IMR-90 (cell line): ENCODE measurements around the gene EML5. TPM values are rescaled to one million over a fixed set of nuclear protein-coding genes. Genes with fewer than 3 reads are reported as not detected.

Experiments used
- ATAC-seq: fragments of 200-7000 bp; cut with Tn5 transposase; 2 replicates; pipeline ENCODE4 v1.9.1; 2020; ENCODE audit warnings: low read depth, mild to moderate bottlenecking, moderate library complexity
- BruUV-seq: library from RNA; stranded (reverse); fragments of 400-500 nt; replicated peaks from 2 replicates; lab custom pipeline; 2021; lab: Mats Ljungman, UMichigan
- CTCF ChIA-PET: fragments of 300-600 bp; formaldehyde crosslinking; extraction: SDS; loops from one replicate; lab custom pipeline; 2021; ENCODE audit warnings: antibody characterized with exemption; lab: Yijun Ruan, JAX
- POLR2A ChIA-PET: fragments of 300-600 bp; sonication (Branson Sonifier 250); formaldehyde crosslinking; loops from one replicate; lab custom pipeline; 2022; ENCODE audit warnings: antibody characterized with exemption; ENCODE audit not compliant: unreplicated experiment; lab: Charles Lee
- DNase-seq: peaks from one replicate; pipeline ENCODE4 v3.0.0; 2013
- H2AFZ ChIP-seq: replicated peaks from 2 replicates; pipeline ENCODE3; 2013; ENCODE audit warnings: low read length, mild to moderate bottlenecking; ENCODE audit not compliant: poor library complexity
- H2AK5ac ChIP-seq: 2 replicates; pipeline ENCODE4 v1.6.1; 2013; ENCODE audit warnings: low read depth, low read length, inconsistent platforms
- H2AK9ac ChIP-seq: replicated peaks from 2 replicates; pipeline ENCODE3; 2013; ENCODE audit warnings: mild to moderate bottlenecking, low read depth, low read length, moderate library complexity; ENCODE audit not compliant: poor library complexity
- H2BK120ac ChIP-seq: 2 replicates; pipeline ENCODE4 v1.6.1; 2013; ENCODE audit warnings: low read depth, low read length, inconsistent platforms
- H2BK15ac ChIP-seq: 3 replicates; pipeline ENCODE4 v1.6.1; 2013; ENCODE audit warnings: low read depth, low read length, inconsistent platforms
- H2BK20ac ChIP-seq: 2 replicates; pipeline ENCODE4 v1.6.1; 2013; ENCODE audit warnings: low read depth, mild to moderate bottlenecking, inconsistent platforms, low read length, moderate library complexity
- H2BK5ac ChIP-seq: 2 replicates; pipeline ENCODE4 v1.6.1; 2013; ENCODE audit warnings: mild to moderate bottlenecking, low read depth, low read length, inconsistent platforms; ENCODE audit not compliant: poor library complexity, severe bottlenecking
- H3K14ac ChIP-seq: replicated peaks from 2 replicates; pipeline ENCODE4 v1.6.1; 2013; ENCODE audit warnings: low read depth, low read length, inconsistent platforms
- H3K18ac ChIP-seq: 2 replicates; pipeline ENCODE4 v1.6.1; 2013; ENCODE audit warnings: low read depth, low read length, control low read depth
- H3K23ac ChIP-seq: 2 replicates; pipeline ENCODE4 v1.6.1; 2013; ENCODE audit warnings: low read depth, low read length, inconsistent platforms
- H3K27ac ChIP-seq: 2 replicates; pipeline ENCODE4 v1.5.1; 2013; ENCODE audit warnings: mild to moderate bottlenecking, control low read depth, low read length; ENCODE audit not compliant: insufficient read depth
- H3K27me3 ChIP-seq: 2 replicates; pipeline ENCODE4 v1.6.1; 2013; ENCODE audit warnings: low read length; ENCODE audit not compliant: control insufficient read depth, insufficient read depth
- H3K36me3 ChIP-seq: 2 replicates; pipeline ENCODE4 v1.6.1; 2013; ENCODE audit warnings: low read length, mixed read lengths; ENCODE audit not compliant: control insufficient read depth, insufficient read depth
- H3K4ac ChIP-seq: 2 replicates; pipeline ENCODE4 v1.6.1; 2013; ENCODE audit warnings: low read depth, low read length, inconsistent platforms
- H3K4me1 ChIP-seq: 2 replicates; pipeline ENCODE4 v1.6.1; 2013; ENCODE audit warnings: low read length, mixed read lengths; ENCODE audit not compliant: control insufficient read depth, insufficient read depth
- H3K4me2 ChIP-seq: 2 replicates; pipeline ENCODE4 v1.6.1; 2013; ENCODE audit warnings: low read depth, mild to moderate bottlenecking, control low read depth, low read length, moderate library complexity
- H3K4me3 ChIP-seq: 2 replicates; pipeline ENCODE4 v1.5.1; 2013; ENCODE audit warnings: low read depth, mild to moderate bottlenecking, control low read depth, low read length, moderate library complexity; ENCODE audit not compliant: insufficient read depth
- H3K56ac ChIP-seq: 2 replicates; pipeline ENCODE4 v1.6.1; 2013; ENCODE audit warnings: low read length, inconsistent platforms; ENCODE audit not compliant: insufficient read depth; ENCODE audit errors: extremely low read depth
- H3K79me1 ChIP-seq, 2 experiments: 2 replicates each; pipeline ENCODE4 v1.6.1; 2013; ENCODE audit warnings: low read length in 2 of 2, inconsistent platforms in 1 of 2, low read depth in 1 of 2
- H3K9ac ChIP-seq: 2 replicates; pipeline ENCODE4 v1.6.1; 2013; ENCODE audit warnings: low read depth, low read length, control low read depth
- H3K9me1 ChIP-seq: 2 replicates; pipeline ENCODE4 v1.6.1; 2013; ENCODE audit warnings: low read length, inconsistent platforms; ENCODE audit not compliant: insufficient read depth
- H3K9me3 ChIP-seq: 2 replicates; pipeline ENCODE4 v1.6.1; 2013; ENCODE audit warnings: low read length; ENCODE audit not compliant: control insufficient read depth, insufficient read depth
- H4K20me1 ChIP-seq: 2 replicates; pipeline ENCODE4 v1.6.1; 2013; ENCODE audit warnings: low read length, inconsistent platforms; ENCODE audit not compliant: insufficient read depth
- H4K5ac ChIP-seq: 2 replicates; pipeline ENCODE4 v1.6.1; 2013; ENCODE audit warnings: mild to moderate bottlenecking, low read depth, low read length, control low read depth
- H4K8ac ChIP-seq, 2 experiments: 2 replicates each; pipeline ENCODE4 v1.6.1; 2013; ENCODE audit warnings: low read depth in 2 of 2, low read length in 2 of 2, control low read depth in 1 of 2, inconsistent platforms in 1 of 2
- H4K91ac ChIP-seq: 2 replicates; pipeline ENCODE4 v1.6.1; 2013; ENCODE audit warnings: low read depth, low read length, inconsistent platforms; ENCODE audit not compliant: insufficient read depth
- MAFK ChIP-seq: IDR thresholded peaks from 2 replicates; pipeline ENCODE4 v1.6.1; 2012; ENCODE audit warnings: low read depth, low read length, improper control_type of control experiment
- MAZ ChIP-seq: IDR thresholded peaks from 2 replicates; pipeline ENCODE4 v1.6.1; 2012; ENCODE audit warnings: low read depth, mild to moderate bottlenecking, low read length, improper control_type of control experiment, moderate library complexity, borderline replicate concordance
- MXI1 ChIP-seq: IDR thresholded peaks from 2 replicates; pipeline ENCODE4 v1.6.1; 2012; ENCODE audit warnings: low read depth, mild to moderate bottlenecking, low read length, moderate library complexity, borderline replicate concordance
- POLR2A ChIP-seq: IDR thresholded peaks from 2 replicates; pipeline ENCODE4 v1.6.1; 2012; ENCODE audit warnings: mild to moderate bottlenecking, low read depth, low read length
- RAD21 ChIP-seq: IDR thresholded peaks from 2 replicates; pipeline ENCODE4 v1.6.1; 2012; ENCODE audit warnings: low read length, improper control_type of control experiment
- RCOR1 ChIP-seq: IDR thresholded peaks from 2 replicates; pipeline ENCODE4 v1.6.1; 2012; ENCODE audit warnings: mild to moderate bottlenecking, low read length, improper control_type of control experiment; ENCODE audit not compliant: insufficient replicate concordance
- WGBS, 2 experiments: methylation state at CpG; one replicate each; pipeline versions ENCODE4 v1.1.5 to v1.1.7; 2013; ENCODE audit warnings: missing lambda C conversion rate in 2 of 2; ENCODE audit not compliant: insufficient read length in 1 of 2; ENCODE audit errors: extremely low coverage in 2 of 2; 5-methylcytosine and 5-hydroxymethylcytosine counted together
- dilution Hi-C: fragments of 300-500 bp; cut with HindIII; formaldehyde crosslinking; loops from one replicate; pipeline ENCODE4 v1.14.3; 2018; ENCODE audit warnings: low sequenced_read_pairs; ENCODE audit not compliant: unreplicated experiment
- in situ Hi-C: fragments of 300-500 bp; cut with MboI; formaldehyde crosslinking; loops from 3 replicates; pipeline ENCODE4 v1.14.3; 2019; ENCODE audit warnings: low sequenced_read_pairs, inconsistent platforms, mixed read lengths
- intact Hi-C: fragments of 100-400 bp; cut with micrococcal nuclease; formaldehyde crosslinking; loops from 2 replicates; pipeline ENCODE4 v1.10.0; 2022
- polyA plus RNA-seq, 3 experiments: library from polyadenylated mRNA; depleted of rRNA; stranded (reverse); fragments of >200 nt; gene quantifications; 2 replicates each; pipeline ENCODE4 v1.2.3, GENCODE V29; 2012; ENCODE audit warnings: low replicate concordance in 1 of 3
- total RNA-seq: library from RNA; depleted of rRNA; stranded (reverse); fragments of >200 nt; gene quantifications from 2 replicates; pipeline ENCODE4 v1.2.3, GENCODE V29; 2012

The EML5 gene
- total and polyA plus RNA-seq, 2 of the 4 experiments (the other 2 are of a cell fraction): 8.1 to 22.2 TPM

GRCh38 chr14:88572117-88572516 is 220.6 kb downstream of the EML5 start:
- no CpG with 5 or more reads among the region's 4 CpGs for WGBS, 2 experiments
- no peak overlapping the region for H2BK20ac ChIP-seq
- H2AK9ac ChIP-seq: no peak overlapping the region
- no peak overlapping the region for H3K14ac ChIP-seq
- no peak overlapping the region for H4K8ac ChIP-seq
- H3K9me3 ChIP-seq: no peaks in the 10 kb centered on the region
- H4K5ac ChIP-seq: no peak overlapping the region
- no peak overlapping the region for H3K4me2 ChIP-seq
- H2AK5ac ChIP-seq: no peak overlapping the region
- H2AFZ ChIP-seq: no peak overlapping the region
- no TSS peak for BruUV-seq
- H3K18ac ChIP-seq: no peak overlapping the region
- no peak overlapping the region for H3K4ac ChIP-seq
- no peak for TF ChIP-seq RCOR1
- TF ChIP-seq MAFK: peak; percentile 66
- TF ChIP-seq POLR2A: no peak
- no peak for TF ChIP-seq RAD21
- TF ChIP-seq MXI1: no peak
- TF ChIP-seq MAZ: no peak
- intact Hi-C loops: no loop called here
- H3K4me3 ChIP-seq: no peak overlapping the region
- ATAC-seq (no peak), DNase-seq (no peak)
- peaks cover 48% of the 10 kb centered on the region for H3K36me3 ChIP-seq
- no peak overlapping the region for H3K9ac ChIP-seq
- no peaks in the 10 kb centered on the region for H3K4me1 ChIP-seq
- no peaks in the 10 kb centered on the region for H3K9me1 ChIP-seq
- no peak overlapping the region for H2BK15ac ChIP-seq
- H2BK5ac ChIP-seq: no peak overlapping the region
- H4K91ac ChIP-seq: no peak overlapping the region
- CTCF ChIA-PET: no interaction called here
- no peaks in the 10 kb centered on the region for H3K27me3 ChIP-seq
- dilution Hi-C loops: no loop called here
- no peak overlapping the region for H3K56ac ChIP-seq
- H4K20me1 ChIP-seq: no peaks in the 10 kb centered on the region
- no peak overlapping the region for H3K23ac ChIP-seq
- in situ Hi-C loops: no loop called here
- H2BK120ac ChIP-seq: no peak overlapping the region
- POLR2A ChIA-PET: no interaction called here
- H3K27ac ChIP-seq: no peak overlapping the region
- H3K79me1 ChIP-seq: peaks cover 20 to 21% of the 10 kb centered on the region in 2 experiments
